ENCODE measurements around the gene ADAMTS2. TPM values are rescaled to one million over a fixed set of nuclear protein-coding genes. Genes with fewer than 3 reads are reported as not detected.

ADAMTS2 gene
- total RNA-seq, 1 donor from 2014 or later, result 18.8 TPM

GRCh38 chr5:179295778-179296149 lies 49.5 kb downstream of the ADAMTS2 start:
- Mint-ChIP-seq H3K36me3 (ENCODE audit: low read depth, unreplicated experiment) (peaks cover 3% of the 10 kb centered on the region), H3K27me3 (ENCODE audit: low read depth, unreplicated experiment) (peaks cover 7% of the 10 kb centered on the region), H3K4me3 (ENCODE audit: unreplicated experiment) (no peak overlapping the region), H3K9me3 (ENCODE audit: unreplicated experiment) (peaks cover 13% of the 10 kb centered on the region), H3K27ac (ENCODE audit: unreplicated experiment) (no peak overlapping the region), H3K4me1 (ENCODE audit: low read depth, unreplicated experiment) (peaks cover 3% of the 10 kb centered on the region)
- FAIRE-seq (no peak), DNase-seq (ENCODE audit: low read depth) (no peak)
- Histone ChIP-seq H3K27ac (ENCODE audit: low read depth, low read length) (no peak overlapping the region), H3K4me2 (ENCODE audit: low read length) (no peak overlapping the region), H3K36me3 (ENCODE audit: insufficient read depth, low read length) (no peaks in the 10 kb centered on the region), H3K27me3 (ENCODE audit: insufficient read depth, low read length) (no peaks in the 10 kb centered on the region), H3K9me3 (ENCODE audit: insufficient read depth, low read depth, low read length) (no peaks in the 10 kb centered on the region), H3K79me2 (ENCODE audit: insufficient read depth, low read length) (no peaks in the 10 kb centered on the region), H3K4me3 (ENCODE audit: insufficient read depth, low read depth, low read length) (no peak overlapping the region), H4K20me1 (ENCODE audit: insufficient read depth, low read length) (no peaks in the 10 kb centered on the region), H3K9ac (ENCODE audit: low read length) (no peak overlapping the region), H3K4me1 (ENCODE audit: insufficient read depth, low read length) (no peaks in the 10 kb centered on the region), H2AFZ (ENCODE audit: low read depth, low read length) (no peak overlapping the region)
- TF ChIP-seq CTCF (IDR thresholded peaks at IDR 0.05; ENCODE audit: insufficient read depth, low read depth, low read length) (no peak), EZH2 (IDR thresholded peaks at IDR 0.05; ENCODE audit: insufficient read depth, low read length) (no peak)

- no peak overlapping the region for H3K4me2 ChIP-seq (ENCODE audit: low read length)
- no peak overlapping the region for H3K9ac ChIP-seq (ENCODE audit: low read length)
- H3K4me3 ChIP-seq (ENCODE audit: insufficient read depth, low read depth, low read length), result no peak overlapping the region
- H3K4me3 Mint-ChIP-seq (ENCODE audit: unreplicated experiment), result no peak overlapping the region
- DNase-seq (ENCODE audit: low read depth) (peak; percentile 64), FAIRE-seq (no peak)
- H3K36me3 Mint-ChIP-seq (ENCODE audit: low read depth, unreplicated experiment), result peaks cover 3% of the 10 kb centered on the region
- H4K20me1 ChIP-seq (ENCODE audit: insufficient read depth, low read length), result no peaks in the 10 kb centered on the region
- peaks cover 7% of the 10 kb centered on the region for H3K27me3 Mint-ChIP-seq (ENCODE audit: low read depth, unreplicated experiment)
- no peak overlapping the region for H2AFZ ChIP-seq (ENCODE audit: low read depth, low read length)
- H3K27ac ChIP-seq (ENCODE audit: low read depth, low read length), result no peak overlapping the region
- H3K9me3 Mint-ChIP-seq (ENCODE audit: unreplicated experiment), result peaks cover 16% of the 10 kb centered on the region
- no peaks in the 10 kb centered on the region for H3K27me3 ChIP-seq (ENCODE audit: insufficient read depth, low read length)
- TF ChIP-seq CTCF (IDR thresholded peaks at IDR 0.05; ENCODE audit: insufficient read depth, low read depth, low read length) (no peak), EZH2 (IDR thresholded peaks at IDR 0.05; ENCODE audit: insufficient read depth, low read length) (no peak)
- H3K27ac Mint-ChIP-seq (ENCODE audit: unreplicated experiment), result no peak overlapping the region
- H3K4me1 ChIP-seq (ENCODE audit: insufficient read depth, low read length), result no peaks in the 10 kb centered on the region
- H3K4me1 Mint-ChIP-seq (ENCODE audit: low read depth, unreplicated experiment), result peaks cover 3% of the 10 kb centered on the region
- no peaks in the 10 kb centered on the region for H3K79me2 ChIP-seq (ENCODE audit: insufficient read depth, low read length)
- no peaks in the 10 kb centered on the region for H3K9me3 ChIP-seq (ENCODE audit: insufficient read depth, low read depth, low read length)
- H3K36me3 ChIP-seq (ENCODE audit: insufficient read depth, low read length), result no peaks in the 10 kb centered on the region
Observed at GRCh38 chr5:179294891-179295777, 50.1 kb downstream of the ADAMTS2 start.

Measured in astrocyte (in vitro differentiated cells and primary cell).